ENCODE data around the gene NOC2L.

NOC2L gene

DNA sequence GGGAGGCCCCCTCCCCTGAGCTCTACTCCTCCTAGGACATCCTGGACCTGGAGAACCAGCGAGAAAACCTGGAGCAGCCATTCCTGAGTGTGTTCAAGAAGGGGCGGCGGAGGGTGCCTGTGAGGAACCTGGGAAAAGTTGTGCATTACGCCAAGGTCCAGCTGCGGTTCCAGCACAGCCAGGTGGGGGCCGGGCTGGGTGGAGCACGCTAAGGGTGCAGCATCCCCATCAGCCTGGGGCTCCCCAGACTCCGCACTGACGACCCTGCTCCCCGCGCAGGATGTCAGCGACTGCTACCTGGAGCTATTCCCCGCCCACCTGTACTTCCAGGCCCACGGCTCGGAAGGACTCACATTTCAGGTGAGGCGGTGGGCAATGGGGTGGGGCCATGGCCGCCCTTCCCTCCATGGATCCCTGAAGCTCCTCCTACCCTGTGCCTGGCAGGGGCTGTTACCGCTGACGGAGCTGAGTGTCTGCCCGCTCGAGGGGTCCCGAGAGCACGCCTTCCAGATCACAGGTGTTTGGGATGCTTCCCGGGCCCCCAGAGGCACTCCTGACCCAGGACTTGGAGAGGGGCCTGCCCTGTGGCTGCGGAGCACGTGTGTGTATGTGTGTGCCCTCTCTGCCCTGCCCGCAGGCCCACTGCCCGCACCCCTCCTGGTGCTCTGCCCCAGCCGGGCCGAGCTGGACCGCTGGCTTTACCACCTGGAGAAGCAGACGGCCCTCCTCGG is 11.4 kb upstream of the NOC2L start:
- H3K36me3 ChIP-seq (ENCODE audit: insufficient read depth) = no peaks in the 10 kb centered on the region
- no peak overlapping the region for H3K9ac ChIP-seq
- H3K79me2 ChIP-seq (ENCODE audit: insufficient read depth, low read depth) = no peaks in the 10 kb centered on the region
- H3K4me3 ChIP-seq (IDR thresholded peaks at IDR 0.05; ENCODE audit: insufficient read depth, low read depth, low read length) = no peak overlapping the region
- TF ChIP-seq, protein P1, sequence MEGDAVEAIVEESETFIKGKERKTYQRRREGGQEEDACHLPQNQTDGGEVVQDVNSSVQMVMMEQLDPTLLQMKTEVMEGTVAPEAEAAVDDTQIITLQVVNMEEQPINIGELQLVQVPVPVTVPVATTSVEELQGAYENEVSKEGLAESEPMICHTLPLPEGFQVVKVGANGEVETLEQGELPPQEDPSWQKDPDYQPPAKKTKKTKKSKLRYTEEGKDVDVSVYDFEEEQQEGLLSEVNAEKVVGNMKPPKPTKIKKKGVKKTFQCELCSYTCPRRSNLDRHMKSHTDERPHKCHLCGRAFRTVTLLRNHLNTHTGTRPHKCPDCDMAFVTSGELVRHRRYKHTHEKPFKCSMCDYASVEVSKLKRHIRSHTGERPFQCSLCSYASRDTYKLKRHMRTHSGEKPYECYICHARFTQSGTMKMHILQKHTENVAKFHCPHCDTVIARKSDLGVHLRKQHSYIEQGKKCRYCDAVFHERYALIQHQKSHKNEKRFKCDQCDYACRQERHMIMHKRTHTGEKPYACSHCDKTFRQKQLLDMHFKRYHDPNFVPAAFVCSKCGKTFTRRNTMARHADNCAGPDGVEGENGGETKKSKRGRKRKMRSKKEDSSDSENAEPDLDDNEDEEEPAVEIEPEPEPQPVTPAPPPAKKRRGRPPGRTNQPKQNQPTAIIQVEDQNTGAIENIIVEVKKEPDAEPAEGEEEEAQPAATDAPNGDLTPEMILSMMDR (conservative IDR thresholded peaks at IDR 0.05; ENCODE audit: low read depth, low read length) = no peak
- peaks cover 19% of the 10 kb centered on the region; the same call in 1 of the 2 replicates for H3K27me3 ChIP-seq (ENCODE audit: insufficient read depth, low read depth)
- no peaks in the 10 kb centered on the region for H4K20me1 ChIP-seq (ENCODE audit: insufficient read depth)
- H2AFZ ChIP-seq (ENCODE audit: low read depth) = no peak overlapping the region
- H3K4me2 ChIP-seq = no peak overlapping the region
- H3K4me1 ChIP-seq (ENCODE audit: low read depth, poor library complexity, severe bottlenecking) = peaks cover 22% of the 10 kb centered on the region
- no peak overlapping the region for H3K27ac ChIP-seq

DNA sequence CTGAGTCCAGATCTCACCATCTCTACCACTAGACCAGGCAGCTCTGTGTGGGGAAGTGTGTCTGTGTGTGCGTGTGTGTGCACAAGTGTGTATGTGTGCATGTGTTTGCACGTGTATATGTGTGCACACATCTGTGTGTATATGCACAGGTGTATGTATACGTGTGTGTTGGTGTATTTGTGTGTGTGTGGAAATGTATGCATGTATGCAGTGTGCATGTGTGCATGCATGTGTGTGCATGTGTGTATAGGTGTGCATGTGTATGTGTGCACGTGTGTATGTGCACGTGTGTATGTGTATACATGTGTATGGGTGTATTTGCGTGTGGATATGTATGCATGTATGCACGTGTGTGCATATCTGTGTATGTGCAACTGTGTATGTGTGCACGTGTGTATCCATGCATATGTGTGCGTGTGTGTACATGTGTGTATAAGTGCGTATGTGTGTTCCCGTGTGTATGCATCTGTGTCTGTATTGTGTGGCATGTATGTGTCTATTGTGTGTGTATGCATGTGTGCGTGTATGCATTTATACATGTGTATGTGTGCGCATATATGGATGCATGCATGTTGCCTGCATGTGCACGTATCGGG is 10.3 kb upstream of the NOC2L start:
- H3K79me2 ChIP-seq (ENCODE audit: insufficient read depth, low read depth) = no peaks in the 10 kb centered on the region
- H3K4me3 ChIP-seq (IDR thresholded peaks at IDR 0.05; ENCODE audit: insufficient read depth, low read depth, low read length) = no peak overlapping the region
- no peak overlapping the region for H3K9ac ChIP-seq
- peaks cover 20% of the 10 kb centered on the region for H3K4me1 ChIP-seq (ENCODE audit: low read depth, poor library complexity, severe bottlenecking)
- no peak overlapping the region for H3K4me2 ChIP-seq
- TF ChIP-seq, protein P1 (conservative IDR thresholded peaks at IDR 0.05; ENCODE audit: low read depth, low read length) = no peak
- H4K20me1 ChIP-seq (ENCODE audit: insufficient read depth) = no peaks in the 10 kb centered on the region
- H3K36me3 ChIP-seq (ENCODE audit: insufficient read depth) = no peaks in the 10 kb centered on the region
- H3K27me3 ChIP-seq (ENCODE audit: insufficient read depth, low read depth) = peaks cover 9% of the 10 kb centered on the region; the same call in 1 of the 2 replicates
- no peak overlapping the region for H3K27ac ChIP-seq
- no peak overlapping the region for H2AFZ ChIP-seq (ENCODE audit: low read depth)

GRCh38 chr1:967466-968343 is 8.6 kb upstream of the NOC2L start:
- H3K4me2 ChIP-seq = peak overlapping the region; percentile 99; the same call in 1 of the 2 replicates
- no peaks in the 10 kb centered on the region for H3K27me3 ChIP-seq (ENCODE audit: insufficient read depth, low read depth)
- peak overlapping the region; percentile 12 for H3K4me3 ChIP-seq (IDR thresholded peaks at IDR 0.05; ENCODE audit: insufficient read depth, low read depth, low read length)
- H3K4me1 ChIP-seq (ENCODE audit: low read depth, poor library complexity, severe bottlenecking) = peaks cover 20% of the 10 kb centered on the region
- H3K27ac ChIP-seq = no peak overlapping the region
- H3K79me2 ChIP-seq (ENCODE audit: insufficient read depth, low read depth) = no peaks in the 10 kb centered on the region
- TF ChIP-seq, protein P1 (conservative IDR thresholded peaks at IDR 0.05; ENCODE audit: low read depth, low read length) = no peak
- H3K9ac ChIP-seq = peak overlapping the region; percentile 48; the same call in 1 of the 2 replicates
- H2AFZ ChIP-seq (ENCODE audit: low read depth) = peak overlapping the region; percentile 95
- no peaks in the 10 kb centered on the region for H4K20me1 ChIP-seq (ENCODE audit: insufficient read depth)
- H3K36me3 ChIP-seq (ENCODE audit: insufficient read depth) = no peaks in the 10 kb centered on the region

GRCh38 chr1:966704-967300 is 7.7 kb upstream of the NOC2L start:
- no peaks in the 10 kb centered on the region for H3K79me2 ChIP-seq (ENCODE audit: insufficient read depth, low read depth)
- TF ChIP-seq, protein P1 (conservative IDR thresholded peaks at IDR 0.05; ENCODE audit: low read depth, low read length) = no peak
- peak overlapping the region; percentile 44 for H3K27ac ChIP-seq
- peaks cover 20% of the 10 kb centered on the region for H3K4me1 ChIP-seq (ENCODE audit: low read depth, poor library complexity, severe bottlenecking)
- peak overlapping the region; percentile 99 for H3K4me2 ChIP-seq
- no peaks in the 10 kb centered on the region for H3K36me3 ChIP-seq (ENCODE audit: insufficient read depth)
- no peaks in the 10 kb centered on the region for H4K20me1 ChIP-seq (ENCODE audit: insufficient read depth)
- H3K27me3 ChIP-seq (ENCODE audit: insufficient read depth, low read depth) = no peaks in the 10 kb centered on the region
- peak overlapping the region; percentile 95 for H2AFZ ChIP-seq (ENCODE audit: low read depth)
- H3K9ac ChIP-seq = peak overlapping the region; percentile 48; the same call in 1 of the 2 replicates
- peak overlapping the region; percentile 90 for H3K4me3 ChIP-seq (IDR thresholded peaks at IDR 0.05; ENCODE audit: insufficient read depth, low read depth, low read length)

All from KMS-11 (cell line).